Body of pancreas (tissue), 4 donors: ENCODE measurements around the gene SDF2.

Experiments used
- CTCF ChIP-seq, 7 experiments: fragments of 450-650 bp in 4 of 7; fragments of 200-600 bp in 3 of 7; sonication (generic) in 3 of 7; IDR thresholded peaks; one replicate each; pipeline ENCODE4 v1.5.1; 2016 to 2019; ENCODE audit warnings: antibody characterized with exemption in 7 of 7
- POLR2A ChIP-seq, 3 donors: fragments of 450-650 bp; IDR thresholded peaks; one replicate each; pipeline ENCODE4 v1.6.1; 2016; ENCODE audit warnings: antibody characterized with exemption in 3 of 3, mild to moderate bottlenecking in 2 of 3

GRCh38 chr17:28689011-28689410, 27.3 kb upstream of the SDF2 start:
- TF ChIP-seq CTCF (IDR thresholded peaks at IDR 0.05) = no peak
- no peak for TF ChIP-seq POLR2A (IDR thresholded peaks at IDR 0.05)
